Thyroid gland (tissue), 4 donors: ENCODE measurements around the gene PNLIPRP1. TPM values are rescaled to one million over a fixed set of nuclear protein-coding genes. Genes with fewer than 3 reads are reported as not detected.

Source experiments
- DNase-seq, 2 donors: peaks; one replicate each; pipeline ENCODE4 v3.0.0-alpha.2; 2019
- H3K27ac ChIP-seq, 3 donors: fragments of 200-600 bp; sonication (generic); 1 replicate in 2 of 3; 2 replicates in 1 of 3; pipeline ENCODE4 v1.5.1; 2016 to 2019; ENCODE audit warnings: mild to moderate bottlenecking in 1 of 3, moderate library complexity in 1 of 3
- H3K27me3 ChIP-seq: fragments of 200-600 bp; sonication (generic); one replicate; pipeline ENCODE4 v1.5.1; 2019
- H3K36me3 ChIP-seq, 2 donors: fragments of 200-600 bp; sonication (generic); one replicate each; pipeline ENCODE4 v1.5.1; 2016 to 2019
- H3K4me1 ChIP-seq, 2 donors: fragments of 200-600 bp; sonication (generic); one replicate each; pipeline ENCODE4 v1.5.1; 2017 to 2019
- H3K4me3 ChIP-seq, 3 donors: fragments of 200-600 bp; sonication (generic); replicated peaks in 1 of 3; 1 replicate in 2 of 3; 2 replicates in 1 of 3; pipeline ENCODE4 v1.5.1; 2016; ENCODE audit warnings: mild to moderate bottlenecking in 1 of 3
- H3K9me3 ChIP-seq: fragments of 200-600 bp; sonication (generic); one replicate; pipeline ENCODE4 v1.5.1; 2017
- POLR2A ChIP-seq, 2 donors: fragments of 450-650 bp; IDR thresholded peaks; one replicate each; pipeline ENCODE4 v1.6.1; 2017; ENCODE audit warnings: antibody characterized with exemption in 2 of 2, mild to moderate bottlenecking in 2 of 2, moderate library complexity in 1 of 2
- WGBS, 2 donors: methylation state at CpG; one replicate each; pipeline ENCODE4 v1.1.5; 2017; 5-methylcytosine and 5-hydroxymethylcytosine counted together
- intact Hi-C: fragments of 100-400 bp; cut with DNase I; formaldehyde crosslinking; loops from one replicate; pipeline ENCODE4 v1.15.1; 2023
- total RNA-seq, 4 donors: library from RNA; depleted of rRNA; stranded (reverse); fragments of >200 nt; gene quantifications; one replicate each; pipeline ENCODE4 v1.2.3, GENCODE V29; 2016
- TF ChIP-seq, protein P1 (sequence below), 6 experiments: fragments of 200-600 bp in 3 of 6; fragments of 450-650 bp in 3 of 6; sonication (generic) in 3 of 6; IDR thresholded peaks; one replicate each; pipeline ENCODE4 v1.5.1; 2016 to 2019; ENCODE audit warnings: antibody characterized with exemption in 6 of 6, mild to moderate bottlenecking in 2 of 6, inconsistent platforms in 1 of 6, moderate library complexity in 1 of 6

PNLIPRP1 gene
- total RNA-seq, 4 donors from 2014 or later: not detected

DNA sequence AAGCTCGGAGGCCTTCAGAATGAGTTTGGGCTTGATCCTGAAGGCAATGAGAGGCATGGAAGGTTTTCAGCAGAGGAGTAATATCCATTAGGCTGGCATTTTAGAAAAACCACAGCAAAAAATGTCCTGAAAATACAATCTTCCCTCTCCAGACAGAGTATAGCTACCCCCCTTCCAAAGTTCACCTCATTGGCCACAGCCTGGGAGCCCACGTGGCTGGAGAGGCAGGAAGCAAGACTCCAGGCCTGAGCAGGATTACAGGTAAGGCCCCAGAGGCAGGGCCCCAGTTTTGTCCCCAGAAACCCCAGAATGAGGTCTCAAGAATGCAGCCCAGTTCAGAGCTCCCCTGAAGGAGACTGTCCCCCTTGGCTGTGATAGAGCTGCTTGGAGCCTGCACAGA lies 5.3 kb downstream of the PNLIPRP1 start:
- Histone ChIP-seq H3K27me3 (no peaks in the 10 kb centered on the region), H3K4me3 (no peak overlapping the region), H3K9me3 (no peaks in the 10 kb centered on the region), H3K27ac (no peak overlapping the region), H3K36me3 (no peaks in the 10 kb centered on the region), H3K4me1 (no peaks in the 10 kb centered on the region)
- TF ChIP-seq, protein P1, sequence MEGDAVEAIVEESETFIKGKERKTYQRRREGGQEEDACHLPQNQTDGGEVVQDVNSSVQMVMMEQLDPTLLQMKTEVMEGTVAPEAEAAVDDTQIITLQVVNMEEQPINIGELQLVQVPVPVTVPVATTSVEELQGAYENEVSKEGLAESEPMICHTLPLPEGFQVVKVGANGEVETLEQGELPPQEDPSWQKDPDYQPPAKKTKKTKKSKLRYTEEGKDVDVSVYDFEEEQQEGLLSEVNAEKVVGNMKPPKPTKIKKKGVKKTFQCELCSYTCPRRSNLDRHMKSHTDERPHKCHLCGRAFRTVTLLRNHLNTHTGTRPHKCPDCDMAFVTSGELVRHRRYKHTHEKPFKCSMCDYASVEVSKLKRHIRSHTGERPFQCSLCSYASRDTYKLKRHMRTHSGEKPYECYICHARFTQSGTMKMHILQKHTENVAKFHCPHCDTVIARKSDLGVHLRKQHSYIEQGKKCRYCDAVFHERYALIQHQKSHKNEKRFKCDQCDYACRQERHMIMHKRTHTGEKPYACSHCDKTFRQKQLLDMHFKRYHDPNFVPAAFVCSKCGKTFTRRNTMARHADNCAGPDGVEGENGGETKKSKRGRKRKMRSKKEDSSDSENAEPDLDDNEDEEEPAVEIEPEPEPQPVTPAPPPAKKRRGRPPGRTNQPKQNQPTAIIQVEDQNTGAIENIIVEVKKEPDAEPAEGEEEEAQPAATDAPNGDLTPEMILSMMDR (IDR thresholded peaks at IDR 0.05): no peak
- TF ChIP-seq POLR2A (IDR thresholded peaks at IDR 0.05): no peak
- DNase-seq: no peak
- WGBS, 2 donors: 76 to 83% methylated on average over 2 of the region's 2 CpGs
- intact Hi-C loops: no loop called here

DNA sequence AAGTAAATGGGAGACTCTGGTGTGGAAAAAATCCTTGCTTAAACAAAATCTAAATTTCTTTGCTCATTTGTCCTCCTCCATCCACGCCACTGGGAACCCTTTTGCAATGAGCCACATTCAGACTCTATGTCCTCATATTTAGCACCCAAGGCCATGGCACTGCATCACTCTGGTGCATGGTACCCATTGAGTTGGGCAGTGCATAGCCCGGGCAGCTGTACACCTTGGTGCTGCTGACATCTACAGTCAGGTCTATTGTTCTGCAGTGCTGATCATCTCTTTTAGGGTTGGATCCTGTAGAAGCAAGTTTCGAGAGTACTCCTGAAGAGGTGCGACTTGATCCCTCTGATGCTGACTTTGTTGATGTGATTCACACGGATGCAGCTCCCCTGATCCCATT lies 6.8 kb downstream of the PNLIPRP1 start:
- no peaks in the 10 kb centered on the region for H3K27me3 ChIP-seq
- no peak for TF ChIP-seq POLR2A (IDR thresholded peaks at IDR 0.05)
- TF ChIP-seq, protein P1 (IDR thresholded peaks at IDR 0.05): no peak
- intact Hi-C loops: no loop called here
- H3K4me1 ChIP-seq: no peaks in the 10 kb centered on the region
- H3K9me3 ChIP-seq: no peaks in the 10 kb centered on the region
- H3K4me3 ChIP-seq: no peak overlapping the region
- 73 to 79% methylated on average over 5 of the region's 5 CpGs for whole genome bisulfite sequencing, 2 donors
- DNase-seq: no peak
- H3K36me3 ChIP-seq: no peaks in the 10 kb centered on the region
- no peak overlapping the region for H3K27ac ChIP-seq

DNA sequence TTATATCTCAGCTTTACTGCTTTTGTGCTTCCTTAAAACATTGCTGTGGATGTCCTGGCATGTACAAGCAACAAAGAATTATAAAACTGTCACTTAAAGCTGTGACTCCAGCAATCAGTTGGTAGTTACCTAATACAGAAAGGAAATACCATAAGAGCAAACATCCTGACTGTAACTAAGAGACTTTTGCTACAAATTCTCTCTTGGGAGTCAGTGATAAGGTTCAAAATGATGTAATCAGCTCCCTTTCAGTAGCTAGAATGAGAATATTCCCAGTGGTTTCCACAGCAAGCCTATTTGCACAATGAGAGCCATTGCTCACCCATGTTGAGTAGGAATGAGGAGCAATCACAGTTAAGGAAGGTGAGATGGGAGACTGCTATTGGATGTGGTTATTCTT lies 7.6 kb downstream of the PNLIPRP1 start:
- Histone ChIP-seq H3K4me1 (no peaks in the 10 kb centered on the region), H3K36me3 (no peaks in the 10 kb centered on the region), H3K4me3 (no peak overlapping the region), H3K27ac (no peak overlapping the region), H3K9me3 (no peaks in the 10 kb centered on the region), H3K27me3 (no peaks in the 10 kb centered on the region)
- intact Hi-C loops: no loop called here
- no peak for DNase-seq
- TF ChIP-seq, protein P1 (IDR thresholded peaks at IDR 0.05): no peak
- no peak for TF ChIP-seq POLR2A (IDR thresholded peaks at IDR 0.05)

DNA sequence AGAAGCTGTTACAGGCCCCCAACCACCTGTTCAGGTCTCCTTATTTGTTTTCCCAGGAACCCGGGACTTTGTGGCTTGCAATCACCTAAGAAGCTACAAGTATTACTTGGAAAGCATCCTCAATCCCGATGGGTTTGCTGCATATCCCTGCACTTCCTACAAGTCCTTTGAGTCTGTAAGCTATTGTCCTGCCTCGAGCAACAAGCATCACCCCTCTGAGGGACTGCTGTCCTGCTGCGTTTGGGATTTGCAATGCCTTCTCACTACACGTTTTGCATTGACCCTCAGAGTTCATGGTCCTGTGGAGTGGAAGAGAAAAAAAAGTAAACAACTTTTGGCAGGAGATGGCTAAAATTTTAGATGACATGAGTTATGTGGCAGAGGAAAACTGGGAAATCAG lies 9.2 kb downstream of the PNLIPRP1 start:
- intact Hi-C loops: no loop called here
- Histone ChIP-seq H3K36me3 (no peaks in the 10 kb centered on the region), H3K27ac (no peak overlapping the region), H3K4me3 (no peak overlapping the region), H3K9me3 (no peaks in the 10 kb centered on the region), H3K27me3 (no peaks in the 10 kb centered on the region), H3K4me1 (no peaks in the 10 kb centered on the region)
- no peak for DNase-seq
- TF ChIP-seq POLR2A (IDR thresholded peaks at IDR 0.05): no peak
- TF ChIP-seq, protein P1 (IDR thresholded peaks at IDR 0.05): no peak
- WGBS, 2 donors: 50 to 52% methylated on average over 5 of the region's 5 CpGs

DNA sequence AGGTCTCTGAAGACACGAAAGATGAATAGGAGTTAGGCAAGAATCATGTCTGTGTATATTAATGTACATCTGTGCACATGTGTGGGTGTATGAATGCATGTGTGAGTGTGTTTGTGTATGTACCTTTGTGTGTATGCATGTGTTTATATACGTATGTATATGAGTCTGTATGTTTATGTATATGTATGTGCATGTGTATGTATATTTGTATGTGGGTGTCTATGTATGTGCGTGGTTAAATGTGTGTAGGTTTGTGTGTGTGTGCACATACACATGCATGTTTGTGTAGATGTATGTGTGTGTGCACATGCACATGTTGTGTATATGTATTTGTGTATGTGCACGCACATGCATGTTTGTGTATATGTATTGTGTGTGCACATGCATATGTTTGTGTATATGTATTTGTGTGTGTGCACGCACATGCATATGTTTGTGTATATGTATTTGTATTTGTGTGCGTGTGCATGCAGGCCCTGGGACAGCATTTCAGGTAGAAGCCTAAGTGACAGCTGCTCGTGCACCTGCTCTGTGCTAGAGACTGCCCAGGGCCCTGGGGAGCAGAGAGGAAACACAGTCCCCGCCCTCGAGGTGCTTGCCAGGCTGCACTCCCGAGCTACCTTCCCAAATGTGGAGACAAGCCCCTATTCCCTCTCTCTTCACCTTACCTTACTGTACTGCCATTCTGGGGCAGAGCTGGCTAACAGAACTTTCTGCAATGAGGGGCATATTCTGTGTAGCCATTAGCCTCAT lies 12.1 kb downstream of the PNLIPRP1 start:
- WGBS, 2 donors: 85% methylated on average over 10 of the region's 10 CpGs
- Histone ChIP-seq H3K4me3 (no peak overlapping the region), H3K4me1 (no peaks in the 10 kb centered on the region), H3K27me3 (no peaks in the 10 kb centered on the region), H3K36me3 (no peaks in the 10 kb centered on the region), H3K27ac (no peak overlapping the region), H3K9me3 (no peaks in the 10 kb centered on the region)
- TF ChIP-seq POLR2A (IDR thresholded peaks at IDR 0.05): no peak
- TF ChIP-seq, protein P1 (IDR thresholded peaks at IDR 0.05): no peak
- DNase-seq: no peak
- intact Hi-C loops: no loop called here
